ENCODE measurements around the gene RBBP6. TPM values are rescaled to one million over a fixed set of nuclear protein-coding genes. Genes with fewer than 3 reads are reported as not detected.
"Not testable (repeated sequence)": the region's sequence is repeated elsewhere in the genome, so short reads cannot be mapped to it uniquely, and the experiment has no call there.

RBBP6 gene
- total RNA-seq, 1 experiment from 2014 or later: 76.6 TPM

DNA sequence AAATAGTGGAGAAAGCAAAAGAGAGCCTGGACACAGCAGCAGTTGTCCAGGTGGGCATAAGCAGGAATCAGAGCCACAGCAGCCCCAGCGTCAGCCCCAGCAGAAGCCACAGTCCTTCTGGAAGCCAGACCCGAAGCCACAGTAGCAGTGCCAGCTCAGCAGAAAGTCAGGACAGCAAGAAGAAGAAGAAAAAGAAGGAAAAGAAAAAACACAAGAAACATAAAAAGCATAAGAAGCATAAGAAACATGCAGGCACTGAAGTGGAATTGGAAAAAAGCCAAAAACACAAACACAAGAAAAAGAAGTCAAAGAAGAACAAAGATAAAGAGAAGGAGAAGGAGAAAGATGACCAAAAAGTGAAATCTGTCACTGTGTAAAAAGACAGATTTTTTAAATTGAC lies 32.7 kb downstream of the RBBP6 start:
- DNase-seq: no peak
- no peak overlapping the region for H2AFZ ChIP-seq
- H3K4me1 ChIP-seq (replicated peaks; ENCODE audit: insufficient read depth): no peaks in the 10 kb centered on the region
- no peak overlapping the region for H3K4me3 ChIP-seq
- no peak for TF ChIP-seq EZH2 (IDR thresholded peaks at IDR 0.05; ENCODE audit: low read depth)
- TF ChIP-seq, protein P1, sequence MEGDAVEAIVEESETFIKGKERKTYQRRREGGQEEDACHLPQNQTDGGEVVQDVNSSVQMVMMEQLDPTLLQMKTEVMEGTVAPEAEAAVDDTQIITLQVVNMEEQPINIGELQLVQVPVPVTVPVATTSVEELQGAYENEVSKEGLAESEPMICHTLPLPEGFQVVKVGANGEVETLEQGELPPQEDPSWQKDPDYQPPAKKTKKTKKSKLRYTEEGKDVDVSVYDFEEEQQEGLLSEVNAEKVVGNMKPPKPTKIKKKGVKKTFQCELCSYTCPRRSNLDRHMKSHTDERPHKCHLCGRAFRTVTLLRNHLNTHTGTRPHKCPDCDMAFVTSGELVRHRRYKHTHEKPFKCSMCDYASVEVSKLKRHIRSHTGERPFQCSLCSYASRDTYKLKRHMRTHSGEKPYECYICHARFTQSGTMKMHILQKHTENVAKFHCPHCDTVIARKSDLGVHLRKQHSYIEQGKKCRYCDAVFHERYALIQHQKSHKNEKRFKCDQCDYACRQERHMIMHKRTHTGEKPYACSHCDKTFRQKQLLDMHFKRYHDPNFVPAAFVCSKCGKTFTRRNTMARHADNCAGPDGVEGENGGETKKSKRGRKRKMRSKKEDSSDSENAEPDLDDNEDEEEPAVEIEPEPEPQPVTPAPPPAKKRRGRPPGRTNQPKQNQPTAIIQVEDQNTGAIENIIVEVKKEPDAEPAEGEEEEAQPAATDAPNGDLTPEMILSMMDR (conservative IDR thresholded peaks at IDR 0.05): no peak
- H3F3A ChIP-seq (ENCODE audit: insufficient read depth, low read depth): no peaks in the 10 kb centered on the region; the same call in 1 of the 2 replicates
- ChIA-PET CTCF (no interaction called here), POLR2A (ENCODE audit: unreplicated experiment) (no interaction called here)
- intact Hi-C loops (cut with micrococcal nuclease; ENCODE audit: unreplicated experiment): no loop called here
- BruUV-seq (replicated peaks): TSS peak; percentile 20
- H3K79me2 ChIP-seq (ENCODE audit: low read depth): no peaks in the 10 kb centered on the region
- H3K36me3 ChIP-seq (ENCODE audit: low read depth): peaks cover 40% of the 10 kb centered on the region
- H3K4me2 ChIP-seq: no peak overlapping the region
- H3K27ac ChIP-seq: no peak overlapping the region
- H3K9me2 ChIP-seq (ENCODE audit: insufficient read depth): no peaks in the 10 kb centered on the region
- H3K27me3 ChIP-seq (ENCODE audit: insufficient read depth, low read depth): no peaks in the 10 kb centered on the region
- no peaks in the 10 kb centered on the region; the same call in 1 of the 2 replicates for H3K9me3 ChIP-seq (ENCODE audit: insufficient read depth, low read depth)
- H4K20me1 ChIP-seq (ENCODE audit: insufficient read depth): no peaks in the 10 kb centered on the region

DNA sequence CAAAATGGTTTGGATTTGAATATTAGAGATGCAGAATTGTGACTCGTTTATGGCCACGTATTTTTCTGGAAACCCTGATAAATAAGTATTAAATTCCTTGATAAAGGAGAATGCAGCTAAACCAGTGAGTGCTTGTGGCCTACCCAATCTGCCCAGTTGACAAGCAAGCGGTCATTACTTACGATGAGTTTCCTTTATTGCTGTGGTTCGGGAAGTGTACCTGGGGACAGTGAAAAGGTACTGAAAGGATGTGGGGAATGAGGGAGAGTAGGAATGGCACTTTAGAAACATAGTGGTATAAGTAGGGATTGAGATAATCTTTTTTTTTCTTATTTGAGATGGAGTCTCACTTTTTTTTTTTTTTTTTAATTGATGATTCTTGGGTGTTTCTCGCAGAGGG lies 33.8 kb downstream of the RBBP6 start:
- H3K9me3 ChIP-seq (ENCODE audit: insufficient read depth, low read depth): no peaks in the 10 kb centered on the region; the same call in 1 of the 2 replicates
- H3K36me3 ChIP-seq (ENCODE audit: low read depth): peaks cover 30% of the 10 kb centered on the region
- H3K9me2 ChIP-seq (ENCODE audit: insufficient read depth): no peaks in the 10 kb centered on the region
- ChIA-PET POLR2A (ENCODE audit: unreplicated experiment) (no interaction called here), CTCF (interaction anchor here (0.6 to 0.7 kb wide), 2 partner anchors 105 to 169 kb away, joined by 5 to 6 read pairs; no protein-coding TSS in a partner anchor)
- H3K4me2 ChIP-seq: no peak overlapping the region
- no peak overlapping the region for H3K4me3 ChIP-seq
- no peak for DNase-seq
- H3F3A ChIP-seq (ENCODE audit: insufficient read depth, low read depth): no peaks in the 10 kb centered on the region; the same call in 1 of the 2 replicates
- H3K27me3 ChIP-seq (ENCODE audit: insufficient read depth, low read depth): no peaks in the 10 kb centered on the region
- H3K4me1 ChIP-seq (replicated peaks; ENCODE audit: insufficient read depth): no peaks in the 10 kb centered on the region
- H4K20me1 ChIP-seq (ENCODE audit: insufficient read depth): no peaks in the 10 kb centered on the region
- intact Hi-C loops (cut with micrococcal nuclease; ENCODE audit: unreplicated experiment): no loop called here
- no peak for TF ChIP-seq EZH2 (IDR thresholded peaks at IDR 0.05; ENCODE audit: low read depth)
- TF ChIP-seq, protein P1 (conservative IDR thresholded peaks at IDR 0.05): no peak
- no peak overlapping the region for H2AFZ ChIP-seq
- no TSS peak for BruUV-seq (replicated peaks)
- H3K79me2 ChIP-seq (ENCODE audit: low read depth): no peaks in the 10 kb centered on the region
- no peak overlapping the region for H3K27ac ChIP-seq

DNA sequence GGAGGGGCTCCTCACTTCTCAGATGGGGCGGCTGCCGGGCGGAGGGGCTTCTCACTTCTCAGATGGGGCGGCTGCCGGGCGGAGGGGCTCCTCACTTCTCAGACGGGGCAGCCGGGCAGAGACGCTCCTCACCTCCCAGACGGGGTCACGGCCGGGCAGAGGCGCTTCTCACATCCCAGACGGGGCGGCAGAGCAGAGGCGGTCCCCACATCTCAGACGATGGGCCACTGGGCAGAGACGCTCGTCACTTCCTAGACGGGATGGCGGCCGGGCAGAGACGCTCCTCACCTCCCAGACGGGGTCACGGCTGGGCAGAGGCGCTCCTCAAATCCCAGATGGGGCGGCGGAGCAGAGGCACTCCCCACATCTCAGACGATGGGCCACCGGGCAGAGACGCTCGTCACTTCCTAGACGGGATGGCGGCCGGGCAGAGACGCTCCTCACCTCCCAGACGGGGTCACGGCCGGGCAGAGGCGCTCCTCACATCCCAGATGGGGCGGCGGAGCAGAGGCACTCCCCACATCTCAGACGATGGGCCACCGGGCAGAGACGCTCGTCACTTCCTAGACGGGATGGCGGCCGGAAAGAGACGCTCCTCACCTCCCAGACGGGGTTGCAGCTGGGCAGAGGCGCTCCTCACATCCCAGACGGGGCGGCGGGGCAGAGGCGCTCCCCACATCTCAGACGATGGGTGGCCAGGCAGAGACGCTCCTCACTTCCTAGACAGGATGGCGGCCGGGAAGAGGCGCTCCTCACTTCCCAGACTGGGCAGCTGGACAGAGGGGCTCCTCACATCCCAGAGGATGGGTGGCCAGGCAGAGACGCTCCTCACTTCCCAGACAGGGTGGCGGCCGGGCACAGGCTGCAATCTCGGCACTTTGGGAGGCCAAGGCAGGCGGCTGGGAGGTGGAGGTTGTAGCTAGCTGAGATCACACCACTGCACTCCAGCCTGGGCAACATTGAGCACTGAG lies 35.4 kb downstream of the RBBP6 start:
- H3F3A ChIP-seq (ENCODE audit: insufficient read depth, low read depth); intact Hi-C loops (cut with micrococcal nuclease; ENCODE audit: unreplicated experiment); H3K4me3 ChIP-seq; H3K79me2 ChIP-seq (ENCODE audit: low read depth); H3K4me1 ChIP-seq (replicated peaks; ENCODE audit: insufficient read depth); H2AFZ ChIP-seq; H4K20me1 ChIP-seq (ENCODE audit: insufficient read depth); CTCF ChIA-PET; H3K9me2 ChIP-seq (ENCODE audit: insufficient read depth); H3K27ac ChIP-seq; POLR2A ChIA-PET (ENCODE audit: unreplicated experiment); H3K4me2 ChIP-seq; BruUV-seq (replicated peaks); H3K27me3 ChIP-seq (ENCODE audit: insufficient read depth, low read depth); H3K9me3 ChIP-seq (ENCODE audit: insufficient read depth, low read depth); DNase-seq: not testable (repeated sequence)
- peaks cover 13% of the 10 kb centered on the region for H3K36me3 ChIP-seq (ENCODE audit: low read depth)

DNA sequence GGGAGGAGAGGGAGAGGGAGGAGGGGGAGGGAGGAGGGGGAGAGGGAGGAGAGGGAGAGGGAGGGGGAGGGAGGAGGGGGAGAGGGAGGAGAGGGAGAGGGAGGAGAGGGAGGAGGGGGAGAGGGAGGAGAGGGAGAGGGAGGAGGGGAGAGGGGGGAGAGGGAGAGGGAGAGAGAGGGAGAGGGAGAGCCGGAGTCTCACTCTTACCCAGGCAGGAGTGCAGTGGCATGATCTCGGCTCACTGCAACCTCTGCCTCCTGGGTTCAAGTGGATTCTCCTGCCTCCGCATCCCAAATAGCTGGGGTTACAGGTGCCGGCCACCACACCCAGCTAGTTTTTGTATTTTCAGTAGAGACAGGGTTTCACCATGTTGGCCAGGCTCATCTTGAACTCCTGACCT lies 36.4 kb downstream of the RBBP6 start:
- DNase-seq; H3K4me1 ChIP-seq (replicated peaks; ENCODE audit: insufficient read depth); H3K9me3 ChIP-seq (ENCODE audit: insufficient read depth, low read depth); BruUV-seq (replicated peaks); H3K4me2 ChIP-seq; H3F3A ChIP-seq (ENCODE audit: insufficient read depth, low read depth); H2AFZ ChIP-seq; H3K27ac ChIP-seq; H3K79me2 ChIP-seq (ENCODE audit: low read depth); H3K27me3 ChIP-seq (ENCODE audit: insufficient read depth, low read depth); H4K20me1 ChIP-seq (ENCODE audit: insufficient read depth); H3K9me2 ChIP-seq (ENCODE audit: insufficient read depth); H3K4me3 ChIP-seq; CTCF ChIA-PET; intact Hi-C loops (cut with micrococcal nuclease; ENCODE audit: unreplicated experiment); H3K36me3 ChIP-seq (ENCODE audit: low read depth); POLR2A ChIA-PET (ENCODE audit: unreplicated experiment): not testable (repeated sequence)

All from PC-9 (cell line).